HG03280 (cell line): ENCODE measurements around the gene PGAP2.
"Not testable (repeated sequence)": the region's sequence is repeated elsewhere in the genome, so short reads cannot be mapped to it uniquely, and the experiment has no call there.

ENCODE experiments used
- ATAC-seq: cut with Tn5 transposase; IDR thresholded peaks from one replicate; pipeline ENCODE4 v1.9.1; 2021; ENCODE audit warnings: mild to moderate bottlenecking, moderate library complexity; ENCODE audit not compliant: unreplicated experiment

PGAP2 gene

GRCh38 chr11:3803726-3804495, 4.4 kb upstream of the PGAP2 start:
- ATAC-seq, result no peak

- ATAC-seq, result peak; percentile 62
Observed at GRCh38 chr11:3808861-3809623, 682 bp downstream of the PGAP2 start.

- ATAC-seq, result no peak
Observed at GRCh38 chr11:3809624-3809928, 1.2 kb downstream of the PGAP2 start.

- ATAC-seq, result no peak
Observed at GRCh38 chr11:3810446-3810845, 2.1 kb downstream of the PGAP2 start.

- no peak for ATAC-seq
Observed at GRCh38 chr11:3810951-3811350, 2.6 kb downstream of the PGAP2 start.

- not testable (repeated sequence) for ATAC-seq
Observed at GRCh38 chr11:3814832-3815231, 6.5 kb downstream of the PGAP2 start.

- ATAC-seq, result no peak
Observed at GRCh38 chr11:3815845-3816244, 7.5 kb downstream of the PGAP2 start.

- no peak for ATAC-seq
Observed at GRCh38 chr11:3816673-3817072, 8.3 kb downstream of the PGAP2 start.

GRCh38 chr11:3817181-3817800, 8.9 kb downstream of the PGAP2 start:
- no peak for ATAC-seq

- ATAC-seq, result no peak
Observed at GRCh38 chr11:3820971-3821370, 12.6 kb downstream of the PGAP2 start.

GRCh38 chr11:3822312-3822711, 14.0 kb downstream of the PGAP2 start:
- no peak for ATAC-seq

- ATAC-seq, result no peak
Observed at GRCh38 chr11:3823303-3823702, 14.9 kb downstream of the PGAP2 start.

- no peak for ATAC-seq
Observed at GRCh38 chr11:3823762-3824506, 15.6 kb downstream of the PGAP2 start.

- ATAC-seq, result peak; percentile 89
Observed at GRCh38 chr11:3824714-3825472, 16.5 kb downstream of the PGAP2 start.

- ATAC-seq, result no peak
Observed at GRCh38 chr11:3825473-3826154, 17.3 kb downstream of the PGAP2 start.

GRCh38 chr11:3826721-3827120, 18.4 kb downstream of the PGAP2 start:
- ATAC-seq, result no peak

GRCh38 chr11:3827434-3828186, 19.2 kb downstream of the PGAP2 start:
- no peak for ATAC-seq

- ATAC-seq, result no peak
Observed at GRCh38 chr11:3830088-3830487, 21.7 kb downstream of the PGAP2 start.

- ATAC-seq, result no peak
Observed at GRCh38 chr11:3830730-3831129, 22.4 kb downstream of the PGAP2 start.
